OCI-LY3 (cell line): ENCODE measurements around the gene CCDC24.

Experiments
- CTCF ChIP-seq: fragments of 200-600, 300-600 bp; sonication (generic); IDR thresholded peaks from 2 replicates; pipeline ENCODE4 v1.5.1; 2014; ENCODE audit warnings: antibody characterized with exemption, low read length, low read depth
- EZH2phosphoT487 ChIP-seq: fragments of 200-600 bp; shearing (Covaris generic); IDR thresholded peaks from 2 replicates; pipeline ENCODE4 v1.6.1; 2018; ENCODE audit warnings: antibody characterized with exemption, mixed run types, low read depth

- TF ChIP-seq CTCF (no peak), EZH2phosphoT487 (no peak)
Observed at GRCh38 chr1:43953361-43953760, 38.0 kb upstream of the CCDC24 start.
